Measurements from ENCODE around the gene CDH12.

DNA sequence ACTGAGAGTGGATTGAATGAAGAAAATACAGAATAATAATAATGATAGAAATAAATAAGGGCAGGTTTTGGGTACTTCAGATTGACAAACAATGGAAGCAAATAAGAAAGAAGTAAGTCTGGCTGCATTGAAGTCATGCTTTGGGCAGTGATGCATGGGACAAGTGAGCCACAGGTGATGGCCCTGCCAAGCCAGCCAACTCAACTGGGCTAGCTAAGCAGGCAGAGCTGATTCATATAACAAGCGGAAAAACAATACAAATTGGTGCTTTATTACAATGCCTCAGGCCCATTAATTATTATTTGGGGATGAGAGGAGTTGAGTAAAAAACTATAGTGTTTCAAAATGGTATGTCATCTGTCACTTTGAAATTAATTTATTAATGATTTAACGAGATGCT, 502.0 kb downstream of the CDH12 start:
- TF ChIP-seq PHF8 (IDR thresholded peaks at IDR 0.05; ENCODE audit: borderline replicate concordance, low read depth) (no peak), MAFK (IDR thresholded peaks at IDR 0.05; ENCODE audit: partially characterized antibody) (no peak), GATA3 (IDR thresholded peaks at IDR 0.05; ENCODE audit: borderline replicate concordance) (no peak), ESRRA (IDR thresholded peaks at IDR 0.05; ENCODE audit: borderline replicate concordance, low read length) (no peak), EHF (CRISPR knock-in tag; IDR thresholded peaks at IDR 0.05) (no peak), EP300 (IDR thresholded peaks at IDR 0.05) (no peak)
- TF ChIP-seq, protein P1, sequence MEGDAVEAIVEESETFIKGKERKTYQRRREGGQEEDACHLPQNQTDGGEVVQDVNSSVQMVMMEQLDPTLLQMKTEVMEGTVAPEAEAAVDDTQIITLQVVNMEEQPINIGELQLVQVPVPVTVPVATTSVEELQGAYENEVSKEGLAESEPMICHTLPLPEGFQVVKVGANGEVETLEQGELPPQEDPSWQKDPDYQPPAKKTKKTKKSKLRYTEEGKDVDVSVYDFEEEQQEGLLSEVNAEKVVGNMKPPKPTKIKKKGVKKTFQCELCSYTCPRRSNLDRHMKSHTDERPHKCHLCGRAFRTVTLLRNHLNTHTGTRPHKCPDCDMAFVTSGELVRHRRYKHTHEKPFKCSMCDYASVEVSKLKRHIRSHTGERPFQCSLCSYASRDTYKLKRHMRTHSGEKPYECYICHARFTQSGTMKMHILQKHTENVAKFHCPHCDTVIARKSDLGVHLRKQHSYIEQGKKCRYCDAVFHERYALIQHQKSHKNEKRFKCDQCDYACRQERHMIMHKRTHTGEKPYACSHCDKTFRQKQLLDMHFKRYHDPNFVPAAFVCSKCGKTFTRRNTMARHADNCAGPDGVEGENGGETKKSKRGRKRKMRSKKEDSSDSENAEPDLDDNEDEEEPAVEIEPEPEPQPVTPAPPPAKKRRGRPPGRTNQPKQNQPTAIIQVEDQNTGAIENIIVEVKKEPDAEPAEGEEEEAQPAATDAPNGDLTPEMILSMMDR (IDR thresholded peaks at IDR 0.05): no peak
